Measurements from ENCODE around the gene DDX27. TPM values are rescaled to one million over a fixed set of nuclear protein-coding genes. Genes with fewer than 3 reads are reported as not detected.
A peak's percentile ranks its signal among the peaks of the same experiment; 100 is the strongest.
"Not testable (repeated sequence)": the region's sequence is repeated elsewhere in the genome, so short reads cannot be mapped to it uniquely, and the experiment has no call there.

The DDX27 gene
- 10 to 100 TPM; 13.3 to 19.0 TPM for total RNA-seq
- long read RNA-seq, transcript DDX27-207 (21 exons, 2,693 nt), result major isoform, 41 of 69 reads
- long read RNA-seq, partial matches to known transcripts, result 23 of 69 reads
- long read RNA-seq, other reads (novel, unspliced or antisense), result 5 of 69 reads

- peak; percentile 97 to 99 for ATAC-seq
- DNase-seq, result peak; percentile 98
- intact Hi-C loops (cut with DNase I), result loop anchor here (5.0 kb wide), 2 partner anchors 37 to 87 kb away; no protein-coding TSS in a partner anchor
Measured at GRCh38 chr20:49219091-49219923, at the start of gene DDX27. Gene DDX27 (plus strand): TSS chr20:49219416. CDS start chr20:49219449, 33 bp downstream.

- ATAC-seq (no peak), DNase-seq (no peak)
- intact Hi-C loops (cut with DNase I), result no loop called here
Measured at GRCh38 chr20:49169547-49169946, 49.7 kb upstream of the DDX27 start.

GRCh38 chr20:49170714-49171113, 48.5 kb upstream of the DDX27 start:
- ATAC-seq (no peak), DNase-seq (no peak)
- intact Hi-C loops (cut with DNase I), result no loop called here

GRCh38 chr20:49171909-49172308, 47.3 kb upstream of the DDX27 start:
- intact Hi-C loops (cut with DNase I), result no loop called here
- DNase-seq, result peak; percentile 29

DNA sequence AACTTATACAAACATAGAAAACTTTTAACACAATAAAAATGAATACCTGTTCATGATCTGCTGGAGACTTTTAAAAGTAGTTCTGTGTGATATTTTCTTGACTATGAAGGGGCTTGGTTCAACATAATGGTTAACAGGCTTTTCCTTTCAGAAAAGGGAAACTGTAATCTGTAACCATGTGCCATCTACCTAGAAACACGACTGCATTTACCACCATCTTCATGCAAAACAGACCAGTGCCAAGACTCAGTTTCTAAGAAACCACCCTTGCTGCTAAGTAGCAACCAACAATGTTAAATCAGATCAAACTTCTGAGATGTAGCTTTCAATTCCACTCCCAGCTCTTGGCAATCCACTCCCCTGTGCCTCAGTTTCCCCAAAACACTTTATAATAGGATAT, 46.8 kb upstream of the DDX27 start:
- DNase-seq, result no peak
- ATAC-seq, result no peak

More at GRCh38 chr20:49171909-49172308, 47.3 kb upstream of the DDX27 start:
- ATAC-seq, result no peak

GRCh38 chr20:49174183-49174582, 45.0 kb upstream of the DDX27 start:
- ATAC-seq (no peak), DNase-seq (no peak)
- intact Hi-C loops (cut with DNase I), result no loop called here

More for the DNA sequence above, 46.8 kb upstream of the DDX27 start:
- intact Hi-C loops (cut with DNase I), result no loop called here

DNA sequence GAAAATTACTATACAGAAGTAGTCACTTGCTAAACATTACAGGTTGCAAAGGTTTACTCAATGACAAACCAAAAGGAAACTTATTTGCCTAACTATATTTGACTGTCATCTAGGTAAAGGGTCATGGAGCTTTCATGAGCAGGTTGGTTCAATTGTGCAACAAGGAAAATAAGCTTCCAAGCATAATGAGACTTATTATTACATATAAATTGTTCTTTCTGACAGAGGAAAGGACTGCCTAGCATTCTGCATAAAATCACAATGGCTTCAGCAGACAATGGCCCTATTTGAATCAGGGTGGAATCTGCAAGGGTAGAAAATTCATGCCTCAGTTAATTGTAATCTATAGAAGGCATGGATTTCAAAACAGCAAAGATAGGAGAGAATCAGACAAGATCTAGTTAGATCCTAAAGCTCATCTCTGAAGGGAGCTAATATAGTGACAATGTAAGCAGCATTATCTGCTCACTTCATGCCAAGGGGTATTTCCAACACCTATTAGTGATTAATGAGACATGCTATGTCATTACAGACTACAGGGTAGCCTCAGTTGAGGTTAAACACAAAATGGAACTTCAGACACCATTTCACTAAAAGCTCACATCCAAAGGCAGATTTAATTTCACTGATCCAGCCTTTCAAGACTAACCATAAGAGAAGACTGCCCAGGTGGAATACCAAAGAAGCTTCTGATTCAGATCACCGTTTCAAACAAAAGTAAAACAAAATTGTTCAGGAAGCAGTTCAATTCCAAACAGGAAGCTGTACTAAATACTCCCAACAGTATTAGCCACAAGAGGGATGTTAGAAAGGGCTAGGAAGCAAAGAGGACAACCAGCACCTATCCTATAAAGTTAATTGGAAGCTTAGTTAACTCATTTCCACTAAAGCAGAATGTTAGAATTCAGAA, 39.6 kb upstream of the DDX27 start:
- ATAC-seq (no peak), DNase-seq (no peak)
- intact Hi-C loops (cut with DNase I), result loop anchor here in 1 of 2 donors (5.0 kb wide), 1 partner anchor 38 kb away; the partner anchor contains the start of gene DDX27

GRCh38 chr20:49181265-49181877, 37.8 kb upstream of the DDX27 start:
- ATAC-seq (no peak), DNase-seq (no peak)
- intact Hi-C loops (cut with DNase I), result loop anchor here in 1 of 2 donors (5.0 kb wide), 1 partner anchor 36 kb away; the partner anchor contains the start of gene DDX27

GRCh38 chr20:49183444-49183843, 35.8 kb upstream of the DDX27 start:
- no peak for ATAC-seq
- intact Hi-C loops (cut with DNase I), result loop anchor here in 1 of 2 donors (5.0 kb wide), 1 partner anchor 34 kb away; the partner anchor contains the start of gene DDX27
- no peak for DNase-seq

DNA sequence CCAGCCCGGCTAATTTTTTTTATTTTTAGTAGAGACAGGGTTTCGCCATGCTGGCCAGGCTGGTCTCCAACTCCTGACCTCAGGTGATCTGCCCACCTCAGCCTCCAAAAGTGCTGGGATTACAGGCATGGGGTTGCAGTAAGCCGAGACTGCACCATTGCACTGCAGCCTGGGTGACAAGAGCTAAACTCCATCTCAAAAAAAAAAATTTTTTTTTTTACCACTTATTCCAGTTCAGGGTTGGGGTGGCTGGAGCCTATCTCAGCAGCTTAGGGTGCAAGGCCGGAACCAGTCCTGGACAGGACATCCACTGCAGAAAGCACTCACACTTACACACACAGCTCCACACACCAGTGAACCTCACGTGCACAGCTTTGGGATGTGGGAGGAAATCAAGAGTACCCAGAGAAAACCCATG, 35.1 kb upstream of the DDX27 start:
- intact Hi-C loops (cut with DNase I), result loop anchor here in 1 of 2 donors (5.0 kb wide), 1 partner anchor 33 kb away; the partner anchor contains the start of gene DDX27
- DNase-seq, result not testable (repeated sequence)

GRCh38 chr20:49184691-49185070, 34.5 kb upstream of the DDX27 start:
- DNase-seq, result no peak
- intact Hi-C loops (cut with DNase I), result loop anchor here in 1 of 2 donors (5.0 kb wide), 1 partner anchor 33 kb away; the partner anchor contains the start of gene DDX27
- no peak for ATAC-seq

More for the DNA sequence above, 35.1 kb upstream of the DDX27 start:
- not testable (repeated sequence) for ATAC-seq

GRCh38 chr20:49185071-49185761, 34.0 kb upstream of the DDX27 start:
- DNase-seq, result no peak
- intact Hi-C loops (cut with DNase I), result no loop called here
- ATAC-seq, result no peak

DNA sequence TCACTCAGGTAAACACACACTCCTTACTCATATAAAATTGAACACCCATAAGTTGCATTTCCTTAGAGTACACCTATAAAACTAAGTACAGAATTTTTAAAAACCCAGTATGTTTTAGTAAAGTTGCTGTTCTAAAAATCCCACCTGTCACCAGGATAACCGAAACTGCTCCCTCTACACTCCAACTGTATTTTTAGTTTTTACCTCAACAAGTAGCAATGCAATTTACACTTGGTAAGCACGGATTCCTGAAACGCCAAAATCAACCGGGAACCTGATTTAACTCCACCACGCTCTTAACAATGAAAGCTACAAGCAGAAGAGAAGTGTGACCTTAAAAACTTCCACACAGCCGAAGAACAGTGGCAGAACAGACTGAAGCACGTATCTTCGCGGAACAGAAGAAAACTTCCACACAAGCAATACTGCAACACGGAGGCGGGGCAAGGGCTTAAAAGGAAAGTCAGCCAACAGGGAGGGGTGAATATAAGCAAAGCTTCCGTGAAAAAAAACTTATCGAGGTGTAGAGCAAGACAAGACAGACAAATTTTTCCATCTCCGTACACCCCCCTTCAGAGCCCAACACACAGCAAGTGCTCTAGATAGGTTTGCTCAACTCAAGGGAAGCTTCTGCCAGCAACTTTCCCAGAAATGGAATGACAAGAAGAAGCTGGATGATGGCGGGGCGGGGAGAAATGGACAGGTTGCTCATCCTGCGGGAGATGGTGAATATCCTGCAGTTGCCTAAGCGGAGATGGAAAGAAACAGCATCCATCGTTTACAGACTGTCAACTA, 32.5 kb upstream of the DDX27 start:
- DNase-seq (peak; percentile 45), ATAC-seq (peak; percentile 6 to 15)
- intact Hi-C loops (cut with DNase I), result no loop called here

GRCh38 chr20:49187330-49187850, 31.8 kb upstream of the DDX27 start:
- ATAC-seq (no peak), DNase-seq (no peak)

GRCh38 chr20:49187851-49188641, 31.2 kb upstream of the DDX27 start, which contains the start of gene STAU1:
Gene STAU1 (minus strand): TSS chr20:49188334. CDS start chr20:49166201, 22,133 bp downstream.
- DNase-seq (peak; percentile 96), ATAC-seq (peak; percentile 99)
- intact Hi-C loops (cut with DNase I), result no loop called here

More at GRCh38 chr20:49187330-49187850, 31.8 kb upstream of the DDX27 start:
- intact Hi-C loops (cut with DNase I), result no loop called here

- ATAC-seq; DNase-seq; intact Hi-C loops (cut with DNase I): not testable (repeated sequence)
Measured at GRCh38 chr20:49192944-49193518, 26.2 kb upstream of the DDX27 start.

All from left cardiac atrium (tissue), 4 donors.